Thoracic aorta (tissue), 2 donors: ENCODE data around the gene BPHL. TPM values are rescaled to one million over a fixed set of nuclear protein-coding genes. Genes with fewer than 3 reads are reported as not detected.

ENCODE experiments used
- ATAC-seq: fragments of 150-250 bp; one replicate; pipeline ENCODE4 v1.8.0; 2017; ENCODE audit warnings: low read depth; ENCODE audit not compliant: insufficient number of reproducible peaks, low FRiP score
- DNase-seq: peaks from one replicate; pipeline ENCODE4 v3.0.0-alpha.2; 2020; ENCODE audit warnings: low spot score
- H3K27ac ChIP-seq, 2 donors: fragments of 200-600 bp; sonication (generic); 1 replicate in 1 of 2; 2 replicates in 1 of 2; pipeline ENCODE4 v1.5.1; 2016; ENCODE audit warnings: mild to moderate bottlenecking in 2 of 2, moderate library complexity in 2 of 2
- H3K27me3 ChIP-seq: fragments of 200-600 bp; sonication (generic); replicated peaks from 2 replicates; pipeline ENCODE4 v1.6.0; 2016; ENCODE audit warnings: mild to moderate bottlenecking; ENCODE audit not compliant: insufficient read depth
- H3K36me3 ChIP-seq: fragments of 200-600 bp; sonication (generic); one replicate; pipeline ENCODE4 v1.5.1; 2016
- H3K4me1 ChIP-seq, 2 donors: fragments of 200-600 bp; sonication (generic); 1 replicate in 1 of 2; 2 replicates in 1 of 2; pipeline versions ENCODE4 v1.5.1 to v1.6.0; 2016; ENCODE audit warnings: low read depth in 2 of 2, mild to moderate bottlenecking in 1 of 2; ENCODE audit not compliant: control insufficient read depth in 1 of 2
- H3K4me3 ChIP-seq: fragments of 200-600 bp; sonication (generic); 2 replicates; pipeline ENCODE4 v1.5.1; 2016; ENCODE audit warnings: mild to moderate bottlenecking
- H3K9me3 ChIP-seq: fragments of 200-600 bp; sonication (generic); 2 replicates; pipeline ENCODE4 v1.5.1; 2016
- CTCF ChIP-seq: fragments of 200-600 bp; sonication (generic); IDR thresholded peaks from one replicate; pipeline ENCODE4 v1.5.1; 2019; ENCODE audit warnings: antibody characterized with exemption
- total RNA-seq, 2 donors: library from RNA; depleted of rRNA; stranded (reverse); fragments of >200 nt; gene quantifications; one replicate each; pipeline versions ENCODE4 v1.1.0 to v1.2.3, GENCODE V29; 2016

The BPHL gene
- total RNA-seq, 2 donors from 2014 or later = 3.8 to 4.2 TPM

- H3K4me3 ChIP-seq = peak overlapping the region; percentile 86
- ATAC-seq (no peak), DNase-seq (no peak)
- TF ChIP-seq CTCF = no peak
- H3K27me3 ChIP-seq = no peaks in the 10 kb centered on the region
- peaks cover 0 to 18% of the 10 kb centered on the region in 2 donors for H3K4me1 ChIP-seq
- H3K27ac ChIP-seq = peak overlapping the region; percentile 89 to 90
- H3K9me3 ChIP-seq = no peaks in the 10 kb centered on the region
- peaks cover 8% of the 10 kb centered on the region for H3K36me3 ChIP-seq
Measured at GRCh38 chr6:3119040-3119723, 671 bp downstream of the BPHL start.

GRCh38 chr6:3120765-3121089 is 2.2 kb downstream of the BPHL start:
- H3K36me3 ChIP-seq = no peaks in the 10 kb centered on the region
- TF ChIP-seq CTCF = no peak
- H3K27ac ChIP-seq = no peak overlapping the region
- no peak overlapping the region for H3K4me3 ChIP-seq
- no peaks in the 10 kb centered on the region for H3K9me3 ChIP-seq
- no peak for DNase-seq
- peaks cover 0 to 18% of the 10 kb centered on the region in 2 donors for H3K4me1 ChIP-seq
- ATAC-seq = no peak
- no peaks in the 10 kb centered on the region for H3K27me3 ChIP-seq

- H3K36me3 ChIP-seq = no peaks in the 10 kb centered on the region
- no peak overlapping the region for H3K4me3 ChIP-seq
- DNase-seq (no peak), ATAC-seq (no peak)
- H3K27me3 ChIP-seq = no peaks in the 10 kb centered on the region
- peaks cover 0 to 12% of the 10 kb centered on the region in 2 donors for H3K4me1 ChIP-seq
- H3K9me3 ChIP-seq = no peaks in the 10 kb centered on the region
- H3K27ac ChIP-seq = no peak overlapping the region
- no peak for TF ChIP-seq CTCF
Measured at GRCh38 chr6:3122823-3123182, 4.3 kb downstream of the BPHL start.

- ATAC-seq (no peak), DNase-seq (no peak)
- Histone ChIP-seq H3K4me3 (no peak overlapping the region), H3K4me1 (peaks cover 0 to 9% of the 10 kb centered on the region in 2 donors), H3K36me3 (peaks cover under 1% of the 10 kb centered on the region), H3K27ac (no peak overlapping the region), H3K9me3 (no peaks in the 10 kb centered on the region), H3K27me3 (no peaks in the 10 kb centered on the region)
- no peak for TF ChIP-seq CTCF
Measured at GRCh38 chr6:3124667-3125066, 6.2 kb downstream of the BPHL start.

- H3K36me3 ChIP-seq = peaks cover 7% of the 10 kb centered on the region
- ATAC-seq (no peak), DNase-seq (no peak)
- no peak overlapping the region for H3K27ac ChIP-seq
- peaks cover 0 to 9% of the 10 kb centered on the region in 2 donors for H3K4me1 ChIP-seq
- H3K9me3 ChIP-seq = no peaks in the 10 kb centered on the region
- H3K4me3 ChIP-seq = no peak overlapping the region
- TF ChIP-seq CTCF = no peak
- no peaks in the 10 kb centered on the region for H3K27me3 ChIP-seq
Measured at GRCh38 chr6:3125815-3126214, 7.3 kb downstream of the BPHL start.
